Hepatocyte (in vitro differentiated cells): ENCODE measurements around the gene CYLD.

ENCODE experiments used
- CTCF ChIP-seq: fragments of 200-600 bp; sonication (generic); IDR thresholded peaks from 2 replicates; pipeline ENCODE4 v1.5.1; 2016; ENCODE audit warnings: antibody characterized with exemption, mild to moderate bottlenecking; ENCODE audit not compliant: poor library complexity
- EZH2 ChIP-seq: fragments of 200-600 bp; sonication (generic); IDR thresholded peaks from 2 replicates; pipeline ENCODE4 v1.6.1; 2016; ENCODE audit warnings: antibody characterized with exemption, mild to moderate bottlenecking, borderline replicate concordance
- EZH2phosphoT487 ChIP-seq: fragments of 200-600 bp; sonication (generic); IDR thresholded peaks from one replicate; pipeline ENCODE4 v1.6.1; 2018; ENCODE audit warnings: antibody characterized with exemption, mild to moderate bottlenecking, low read depth, moderate library complexity; ENCODE audit not compliant: unreplicated experiment, severe bottlenecking

GRCh38 chr16:50839920-50840729 lies 98.2 kb downstream of the CYLD start:
- TF ChIP-seq CTCF (no peak), EZH2 (no peak), EZH2phosphoT487 (no peak)
